Trophoblast cell (in vitro differentiated cells and primary cell): ENCODE data around the gene MYO5B.

Experiments used
- DNase-seq, 2 donors: peaks; one replicate each; pipeline ENCODE4 v3.0.0-alpha.2; 2016
- H2AFZ ChIP-seq: 2 replicates; pipeline ENCODE4 v1.6.1; 2013; ENCODE audit warnings: low read length, moderate library complexity, mild to moderate bottlenecking; ENCODE audit not compliant: insufficient read depth, poor library complexity
- H2AK5ac ChIP-seq: 2 replicates; pipeline ENCODE4 v1.6.1; 2013; ENCODE audit warnings: mild to moderate bottlenecking, low read length
- H2BK120ac ChIP-seq: 2 replicates; pipeline ENCODE4 v1.6.1; 2013; ENCODE audit warnings: low read length, mild to moderate bottlenecking, moderate library complexity; ENCODE audit not compliant: insufficient read depth, poor library complexity
- H2BK12ac ChIP-seq: 2 replicates; pipeline ENCODE4 v1.6.1; 2013; ENCODE audit warnings: mild to moderate bottlenecking, low read length, moderate library complexity
- H2BK5ac ChIP-seq: 2 replicates; pipeline ENCODE4 v1.6.1; 2013; ENCODE audit warnings: low read length, low read depth, moderate library complexity, mild to moderate bottlenecking; ENCODE audit not compliant: poor library complexity
- H3K14ac ChIP-seq: 2 replicates; pipeline ENCODE4 v1.6.1; 2013; ENCODE audit warnings: mild to moderate bottlenecking, low read length
- H3K18ac ChIP-seq: 2 replicates; pipeline ENCODE4 v1.6.1; 2013; ENCODE audit warnings: mild to moderate bottlenecking, low read length
- H3K23ac ChIP-seq: 2 replicates; pipeline ENCODE4 v1.6.1; 2013; ENCODE audit warnings: low read length
- H3K27ac ChIP-seq: 2 replicates; pipeline ENCODE4 v1.5.1; 2013; ENCODE audit warnings: low read depth, mild to moderate bottlenecking, inconsistent platforms, low read length, moderate library complexity
- H3K27me3 ChIP-seq: 2 replicates; pipeline ENCODE4 v1.6.1; 2013; ENCODE audit warnings: inconsistent platforms, mild to moderate bottlenecking, low read length, moderate library complexity; ENCODE audit not compliant: insufficient read depth
- H3K36me3 ChIP-seq, 2 experiments: 1 replicate in 1 of 2; 2 replicates in 1 of 2; pipeline ENCODE4 v1.6.1; 2013; ENCODE audit warnings: low read length in 2 of 2, mild to moderate bottlenecking in 2 of 2, moderate library complexity in 1 of 2; ENCODE audit not compliant: insufficient read depth in 2 of 2, control insufficient read depth in 1 of 2
- H3K4ac ChIP-seq: 2 replicates; pipeline ENCODE4 v1.6.1; 2013; ENCODE audit warnings: low read depth, mild to moderate bottlenecking, low read length, moderate library complexity
- H3K4me1 ChIP-seq, 2 experiments: 1 replicate in 1 of 2; 2 replicates in 1 of 2; pipeline ENCODE4 v1.6.1; 2013; ENCODE audit warnings: low read length in 2 of 2, mild to moderate bottlenecking in 2 of 2, moderate library complexity in 1 of 2; ENCODE audit not compliant: insufficient read depth in 2 of 2, control insufficient read depth in 1 of 2
- H3K4me2 ChIP-seq: 2 replicates; pipeline ENCODE4 v1.6.1; 2013; ENCODE audit warnings: inconsistent platforms, mild to moderate bottlenecking, low read length, moderate library complexity
- H3K4me3 ChIP-seq: 2 replicates; pipeline ENCODE4 v1.5.1; 2013; ENCODE audit warnings: mild to moderate bottlenecking, low read depth, low read length, inconsistent platforms
- H3K79me1 ChIP-seq: one replicate; pipeline ENCODE4 v1.6.1; 2013; ENCODE audit warnings: low read length
- H3K79me2 ChIP-seq: 2 replicates; pipeline ENCODE4 v1.6.1; 2013; ENCODE audit warnings: low read length, mild to moderate bottlenecking; ENCODE audit not compliant: control insufficient read depth, insufficient read depth, poor library complexity
- H3K9ac ChIP-seq: 2 replicates; pipeline ENCODE4 v1.6.1; 2013; ENCODE audit warnings: mild to moderate bottlenecking, low read length
- H3K9me3 ChIP-seq: 2 replicates; pipeline ENCODE4 v1.6.1; 2013; ENCODE audit warnings: low read depth, mild to moderate bottlenecking, control low read depth, inconsistent platforms, low read length; ENCODE audit not compliant: insufficient read depth
- H4K12ac ChIP-seq: 2 replicates; pipeline ENCODE4 v1.6.1; 2013; ENCODE audit warnings: low read depth, mild to moderate bottlenecking, low read length, moderate library complexity
- H4K8ac ChIP-seq: 2 replicates; pipeline ENCODE4 v1.6.1; 2013; ENCODE audit warnings: low read depth, mild to moderate bottlenecking, low read length, moderate library complexity
- H4K91ac ChIP-seq: one replicate; pipeline ENCODE4 v1.6.1; 2013; ENCODE audit warnings: low read depth, mild to moderate bottlenecking, low read length, moderate library complexity
- WGBS: extraction: QIAGEN DNeasy Blood & Tissue Kit; methylation state at CpG from one replicate; pipeline ENCODE4 v1.1.7; 2013; ENCODE audit warnings: missing lambda C conversion rate; ENCODE audit not compliant: insufficient read length, insufficient coverage; ENCODE audit errors: extremely low coverage; 5-methylcytosine and 5-hydroxymethylcytosine counted together

The MYO5B gene

GRCh38 chr18:50143886-50144285, 51.1 kb downstream of the MYO5B start:
- no peak overlapping the region for H2BK12ac ChIP-seq
- no CpG with 5 or more reads among the region's 2 CpGs for WGBS
- no peak overlapping the region for H2BK120ac ChIP-seq
- DNase-seq = peak in 1 of 2 donors; percentile 42
- no peaks in the 10 kb centered on the region for H3K36me3 ChIP-seq
- H2BK5ac ChIP-seq = no peak overlapping the region
- H2AFZ ChIP-seq = no peak overlapping the region
- H3K9me3 ChIP-seq = no peaks in the 10 kb centered on the region
- H3K4me3 ChIP-seq = no peak overlapping the region
- H3K4ac ChIP-seq = no peak overlapping the region
- no peak overlapping the region for H3K14ac ChIP-seq
- H2AK5ac ChIP-seq = no peak overlapping the region
- no peak overlapping the region for H3K4me2 ChIP-seq
- H4K8ac ChIP-seq = no peak overlapping the region
- H3K27ac ChIP-seq = no peak overlapping the region
- no peaks in the 10 kb centered on the region for H3K79me1 ChIP-seq
- H4K91ac ChIP-seq = no peak overlapping the region
- H3K27me3 ChIP-seq = no peaks in the 10 kb centered on the region
- no peaks in the 10 kb centered on the region for H3K79me2 ChIP-seq
- no peak overlapping the region for H4K12ac ChIP-seq
- H3K18ac ChIP-seq = no peak overlapping the region
- peaks cover 5 to 6% of the 10 kb centered on the region in 2 experiments for H3K4me1 ChIP-seq
- no peak overlapping the region for H3K9ac ChIP-seq
- H3K23ac ChIP-seq = no peak overlapping the region

DNA sequence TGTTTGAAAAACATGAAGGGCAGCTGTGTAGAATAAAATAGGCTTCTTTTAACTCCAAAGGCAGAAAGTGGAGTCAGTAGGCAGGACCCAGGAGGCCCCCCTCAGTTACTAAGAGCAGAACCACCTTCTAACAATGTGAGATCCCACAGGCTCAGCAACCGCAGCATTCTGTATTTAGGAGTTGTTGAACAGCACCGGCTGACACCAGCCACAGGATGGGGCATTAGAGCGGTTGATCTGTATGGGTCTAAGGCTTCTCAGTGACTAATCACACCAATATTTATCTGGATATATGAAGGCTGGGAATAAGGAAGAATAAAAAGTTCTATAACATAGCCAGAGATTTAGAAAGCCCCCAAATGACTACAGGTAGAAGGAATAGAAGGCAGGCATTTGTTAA, 51.7 kb downstream of the MYO5B start:
- Histone ChIP-seq H3K9me3 (no peaks in the 10 kb centered on the region), H2BK5ac (no peak overlapping the region), H3K27ac (no peak overlapping the region), H3K23ac (no peak overlapping the region), H3K4ac (no peak overlapping the region), H2AFZ (no peak overlapping the region), H3K4me2 (no peak overlapping the region), H2BK120ac (no peak overlapping the region), H3K18ac (no peak overlapping the region), H3K27me3 (no peaks in the 10 kb centered on the region), H3K4me3 (no peak overlapping the region), H3K79me2 (no peaks in the 10 kb centered on the region), H4K12ac (no peak overlapping the region), H2BK12ac (no peak overlapping the region), H3K36me3 (no peaks in the 10 kb centered on the region), H4K8ac (no peak overlapping the region), H3K14ac (no peak overlapping the region), H2AK5ac (no peak overlapping the region), H3K79me1 (no peaks in the 10 kb centered on the region), H4K91ac (no peak overlapping the region), H3K4me1 (peaks cover 5 to 6% of the 10 kb centered on the region in 2 experiments), H3K9ac (no peak overlapping the region)
- no CpG with 5 or more reads among the region's 3 CpGs for WGBS
- no peak for DNase-seq

GRCh38 chr18:50142441-50143120, 52.4 kb downstream of the MYO5B start:
- WGBS = no CpG with 5 or more reads among the region's 6 CpGs

GRCh38 chr18:50138181-50139064, 56.5 kb downstream of the MYO5B start:
- Histone ChIP-seq H3K14ac (no peak overlapping the region), H2BK120ac (no peak overlapping the region), H4K91ac (no peak overlapping the region), H3K9me3 (no peaks in the 10 kb centered on the region), H3K4ac (no peak overlapping the region), H2BK5ac (no peak overlapping the region), H3K36me3 (no peaks in the 10 kb centered on the region), H3K27me3 (no peaks in the 10 kb centered on the region), H3K4me3 (no peak overlapping the region), H3K79me2 (no peaks in the 10 kb centered on the region), H3K9ac (no peak overlapping the region), H4K8ac (no peak overlapping the region), H3K79me1 (peaks cover 2% of the 10 kb centered on the region), H4K12ac (no peak overlapping the region), H3K23ac (no peak overlapping the region), H3K4me2 (no peak overlapping the region), H2BK12ac (no peak overlapping the region), H2AFZ (no peak overlapping the region), H2AK5ac (no peak overlapping the region), H3K27ac (no peak overlapping the region), H3K18ac (no peak overlapping the region), H3K4me1 (peaks cover 5 to 6% of the 10 kb centered on the region in 2 experiments)
- DNase-seq = no peak
- WGBS = no CpG with 5 or more reads among the region's 4 CpGs

More at GRCh38 chr18:50142441-50143120, 52.4 kb downstream of the MYO5B start:
- Histone ChIP-seq H3K27ac (no peak overlapping the region), H4K8ac (no peak overlapping the region), H2AFZ (no peak overlapping the region), H3K4me3 (no peak overlapping the region), H4K12ac (no peak overlapping the region), H3K18ac (no peak overlapping the region), H2BK12ac (no peak overlapping the region), H2AK5ac (no peak overlapping the region), H3K4me1 (peaks cover 5 to 6% of the 10 kb centered on the region in 2 experiments), H2BK5ac (no peak overlapping the region), H3K4me2 (no peak overlapping the region), H3K23ac (no peak overlapping the region), H3K14ac (no peak overlapping the region), H4K91ac (no peak overlapping the region), H3K79me2 (no peaks in the 10 kb centered on the region), H3K36me3 (no peaks in the 10 kb centered on the region), H3K9ac (no peak overlapping the region), H3K79me1 (no peaks in the 10 kb centered on the region), H3K27me3 (no peaks in the 10 kb centered on the region), H2BK120ac (no peak overlapping the region), H3K4ac (no peak overlapping the region), H3K9me3 (no peaks in the 10 kb centered on the region)
- peak in 1 of 2 donors; percentile 4 for DNase-seq
